Neural progenitor cell (in vitro differentiated cells): ENCODE results near the gene TMEM120B. TPM values are rescaled to one million over a fixed set of nuclear protein-coding genes. Genes with fewer than 3 reads are reported as not detected.
"Not testable (repeated sequence)": the region's sequence is repeated elsewhere in the genome, so short reads cannot be mapped to it uniquely, and the experiment has no call there.

Experiments used
- DNase-seq: peaks from one replicate; pipeline ENCODE4 v3.0.0-alpha.2; 2016; ENCODE audit warnings: low spot score
- H2AFZ ChIP-seq: fragments of 200-600 bp; sonication (generic); replicated peaks from 2 replicates; pipeline ENCODE4 v1.6.1; 2016; ENCODE audit warnings: antibody characterized with exemption
- H3F3A ChIP-seq: fragments of 200-600 bp; sonication (generic); 2 replicates; pipeline ENCODE4 v1.6.1; 2016; ENCODE audit warnings: antibody characterized with exemption, low read depth
- H3K27ac ChIP-seq: fragments of 200-600 bp; sonication (generic); 2 replicates; pipeline ENCODE4 v1.5.1; 2016; ENCODE audit warnings: mild to moderate bottlenecking
- H3K27me3 ChIP-seq: fragments of 200-600 bp; sonication (generic); 2 replicates; pipeline ENCODE4 v1.6.1; 2016; ENCODE audit warnings: mild to moderate bottlenecking, moderate library complexity
- H3K36me3 ChIP-seq: fragments of 200-600 bp; sonication (generic); 2 replicates; pipeline ENCODE4 v1.5.1; 2016
- H3K4me1 ChIP-seq: fragments of 200-600 bp; sonication (generic); 2 replicates; pipeline ENCODE4 v1.6.1; 2016; ENCODE audit warnings: mixed run types
- H3K4me2 ChIP-seq: fragments of 200-600 bp; sonication (generic); 2 replicates; pipeline ENCODE4 v1.6.1; 2016
- H3K4me3 ChIP-seq: fragments of 200-600 bp; sonication (generic); 2 replicates; pipeline ENCODE4 v1.5.1; 2016
- H3K79me2 ChIP-seq: fragments of 200-600 bp; sonication (generic); 2 replicates; pipeline ENCODE4 v1.6.1; 2016; ENCODE audit warnings: low read depth
- H3K9ac ChIP-seq: fragments of 200-600 bp; sonication (generic); 2 replicates; pipeline ENCODE4 v1.6.1; 2016
- H3K9me3 ChIP-seq: fragments of 200-600 bp; sonication (generic); 2 replicates; pipeline ENCODE4 v1.5.1; 2016; ENCODE audit warnings: low read depth
- H4K20me1 ChIP-seq: fragments of 200-600 bp; sonication (generic); 2 replicates; pipeline ENCODE4 v1.6.1; 2016; ENCODE audit warnings: low read depth
- H3K27ac Mint-ChIP-seq: 3 replicates; pipeline ENCODE4 v1.8.0; 2021; ENCODE audit warnings: mixed read lengths
- H3K27me3 Mint-ChIP-seq: 2 replicates; pipeline ENCODE4 v1.8.0; 2022; ENCODE audit warnings: low read depth, mild to moderate bottlenecking, inconsistent platforms, moderate library complexity, mixed read lengths; ENCODE audit not compliant: insufficient read depth
- H3K36me3 Mint-ChIP-seq: 3 replicates; pipeline ENCODE4 v1.8.0; 2021; ENCODE audit warnings: mixed read lengths
- H3K4me1 Mint-ChIP-seq: 3 replicates; pipeline ENCODE4 v1.8.0; 2021; ENCODE audit warnings: mixed read lengths
- H3K4me3 Mint-ChIP-seq: 3 replicates; pipeline ENCODE4 v1.8.0; 2021; ENCODE audit warnings: mild to moderate bottlenecking, moderate library complexity, mixed read lengths
- H3K9me3 Mint-ChIP-seq: 3 replicates; pipeline ENCODE4 v1.8.0; 2020; ENCODE audit warnings: mixed read lengths
- CTCF ChIP-seq: fragments of 200-600 bp; sonication (generic); IDR thresholded peaks from 2 replicates; pipeline ENCODE4 v1.5.1; 2017; ENCODE audit warnings: antibody characterized with exemption, mild to moderate bottlenecking
- EZH2 ChIP-seq: fragments of 200-600 bp; sonication (generic); IDR thresholded peaks from 2 replicates; pipeline ENCODE4 v1.6.1; 2017; ENCODE audit warnings: antibody characterized with exemption, mild to moderate bottlenecking, moderate library complexity
- EZH2phosphoT487 ChIP-seq: fragments of 200-600 bp; sonication (generic); IDR thresholded peaks from 2 replicates; pipeline ENCODE4 v1.6.1; 2017; ENCODE audit warnings: antibody characterized with exemption
- total RNA-seq: library from RNA; depleted of rRNA; stranded (reverse); fragments of >200 nt; gene quantifications from 2 replicates; pipeline ENCODE4 v1.2.3, GENCODE V29; 2015; ENCODE audit warnings: low replicate concordance

TMEM120B gene
- total RNA-seq, 1 donor from 2014 or later, result 4.7 TPM

- Mint-ChIP-seq H3K4me1 (no peaks in the 10 kb centered on the region), H3K27me3 (peaks cover 4% of the 10 kb centered on the region), H3K36me3 (peaks cover 8% of the 10 kb centered on the region), H3K4me3 (no peak overlapping the region), H3K27ac (no peak overlapping the region), H3K9me3 (no peaks in the 10 kb centered on the region)
- Histone ChIP-seq H3K27ac (no peak overlapping the region), H3K9ac (no peak overlapping the region), H3K9me3 (no peaks in the 10 kb centered on the region), H4K20me1 (no peaks in the 10 kb centered on the region), H3K4me1 (no peaks in the 10 kb centered on the region), H2AFZ (no peak overlapping the region), H3F3A (no peaks in the 10 kb centered on the region), H3K4me3 (no peak overlapping the region), H3K4me2 (no peak overlapping the region), H3K79me2 (no peaks in the 10 kb centered on the region), H3K27me3 (no peaks in the 10 kb centered on the region), H3K36me3 (no peaks in the 10 kb centered on the region)
- no peak for TF ChIP-seq EZH2phosphoT487
- TF ChIP-seq EZH2, result no peak
- TF ChIP-seq CTCF, result no peak
- no peak for DNase-seq
These were observed 43.0 kb downstream of the TMEM120B start for GRCh38 chr12:121755591-121755990.

DNA sequence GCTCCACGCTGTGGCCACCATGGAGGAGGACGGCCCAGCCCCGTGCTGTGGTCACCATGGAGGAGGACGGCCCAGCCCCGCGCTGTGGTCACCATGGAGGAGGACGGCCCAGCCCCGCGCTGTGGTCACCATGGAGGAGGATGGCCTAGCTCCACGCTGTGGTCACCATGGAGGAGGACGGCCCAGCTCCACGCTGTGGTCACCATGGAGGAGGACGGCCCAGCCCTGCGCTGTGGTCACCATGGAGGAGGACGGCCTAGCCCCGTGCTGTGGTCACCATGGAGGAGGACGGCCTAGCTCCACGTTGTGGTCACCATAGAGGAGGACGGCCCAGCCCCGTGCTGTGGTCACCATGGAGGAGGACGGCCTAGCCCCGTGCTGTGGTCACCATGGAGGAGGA, 46.0 kb downstream of the TMEM120B start:
- not testable (repeated sequence) for H3K36me3 ChIP-seq, H3K27ac Mint-ChIP-seq, H3F3A ChIP-seq, H3K9ac ChIP-seq, H3K79me2 ChIP-seq, H3K36me3 Mint-ChIP-seq, H3K27me3 Mint-ChIP-seq, H2AFZ ChIP-seq, H3K4me1 Mint-ChIP-seq, H3K4me1 ChIP-seq, H3K9me3 ChIP-seq, H4K20me1 ChIP-seq, H3K27ac ChIP-seq, H3K9me3 Mint-ChIP-seq, H3K27me3 ChIP-seq, H3K4me3 Mint-ChIP-seq, H3K4me3 ChIP-seq, H3K4me2 ChIP-seq, DNase-seq

GRCh38 chr12:121762269-121762668, 49.7 kb downstream of the TMEM120B start:
- Mint-ChIP-seq H3K4me3 (no peak overlapping the region), H3K27me3 (peaks cover 7% of the 10 kb centered on the region), H3K9me3 (no peaks in the 10 kb centered on the region), H3K4me1 (peaks cover 17% of the 10 kb centered on the region), H3K27ac (peak overlapping the region; percentile 12), H3K36me3 (peaks cover 4% of the 10 kb centered on the region)
- no peak overlapping the region for H3K9ac ChIP-seq
- no peak overlapping the region for H3K27ac ChIP-seq
- H4K20me1 ChIP-seq, result no peaks in the 10 kb centered on the region
- no peaks in the 10 kb centered on the region for H3K4me1 ChIP-seq
- no peaks in the 10 kb centered on the region for H3K79me2 ChIP-seq
- no peaks in the 10 kb centered on the region for H3K9me3 ChIP-seq
- H3K27me3 ChIP-seq, result no peaks in the 10 kb centered on the region
- no peak overlapping the region for H3K4me3 ChIP-seq
- H2AFZ ChIP-seq, result no peak overlapping the region
- no peak for DNase-seq
- no peaks in the 10 kb centered on the region for H3K36me3 ChIP-seq
- no peaks in the 10 kb centered on the region for H3F3A ChIP-seq
- H3K4me2 ChIP-seq, result no peak overlapping the region
- TF ChIP-seq EZH2phosphoT487 (no peak), CTCF (no peak), EZH2 (no peak)

GRCh38 chr12:121764808-121765207, 52.3 kb downstream of the TMEM120B start:
- peaks cover 3% of the 10 kb centered on the region for H3K36me3 Mint-ChIP-seq
- Histone ChIP-seq H3K79me2 (no peaks in the 10 kb centered on the region), H3K9ac (no peak overlapping the region), H3K9me3 (no peaks in the 10 kb centered on the region), H2AFZ (no peak overlapping the region), H3F3A (no peaks in the 10 kb centered on the region), H3K27ac (no peak overlapping the region), H3K4me3 (no peak overlapping the region), H3K4me1 (no peaks in the 10 kb centered on the region), H4K20me1 (no peaks in the 10 kb centered on the region), H3K27me3 (no peaks in the 10 kb centered on the region), H3K36me3 (no peaks in the 10 kb centered on the region), H3K4me2 (no peak overlapping the region)
- no peak for DNase-seq
- no peak overlapping the region for H3K27ac Mint-ChIP-seq
- TF ChIP-seq CTCF, result no peak
- TF ChIP-seq EZH2phosphoT487, result no peak
- no peak for TF ChIP-seq EZH2
- peaks cover 5% of the 10 kb centered on the region for H3K27me3 Mint-ChIP-seq
- no peaks in the 10 kb centered on the region for H3K9me3 Mint-ChIP-seq
- no peak overlapping the region for H3K4me3 Mint-ChIP-seq
- H3K4me1 Mint-ChIP-seq, result peaks cover 27% of the 10 kb centered on the region
